DOHH2 (cell line): ENCODE results near the gene IRF2.

Experiments used
- CTCF ChIP-seq: fragments of 200-600 bp; sonication (generic); IDR thresholded peaks from one replicate; pipeline ENCODE4 v1.5.1; 2014; ENCODE audit warnings: antibody characterized with exemption, mild to moderate bottlenecking, low read depth, low read length; ENCODE audit not compliant: poor library complexity, severe bottlenecking
- EZH2phosphoT487 ChIP-seq: fragments of 200-600 bp; sonication (generic); IDR thresholded peaks from 2 replicates; pipeline ENCODE4 v1.6.1; 2017; ENCODE audit warnings: borderline replicate concordance, mild to moderate bottlenecking, antibody characterized with exemption, low read length, moderate library complexity, mixed read lengths

DNA sequence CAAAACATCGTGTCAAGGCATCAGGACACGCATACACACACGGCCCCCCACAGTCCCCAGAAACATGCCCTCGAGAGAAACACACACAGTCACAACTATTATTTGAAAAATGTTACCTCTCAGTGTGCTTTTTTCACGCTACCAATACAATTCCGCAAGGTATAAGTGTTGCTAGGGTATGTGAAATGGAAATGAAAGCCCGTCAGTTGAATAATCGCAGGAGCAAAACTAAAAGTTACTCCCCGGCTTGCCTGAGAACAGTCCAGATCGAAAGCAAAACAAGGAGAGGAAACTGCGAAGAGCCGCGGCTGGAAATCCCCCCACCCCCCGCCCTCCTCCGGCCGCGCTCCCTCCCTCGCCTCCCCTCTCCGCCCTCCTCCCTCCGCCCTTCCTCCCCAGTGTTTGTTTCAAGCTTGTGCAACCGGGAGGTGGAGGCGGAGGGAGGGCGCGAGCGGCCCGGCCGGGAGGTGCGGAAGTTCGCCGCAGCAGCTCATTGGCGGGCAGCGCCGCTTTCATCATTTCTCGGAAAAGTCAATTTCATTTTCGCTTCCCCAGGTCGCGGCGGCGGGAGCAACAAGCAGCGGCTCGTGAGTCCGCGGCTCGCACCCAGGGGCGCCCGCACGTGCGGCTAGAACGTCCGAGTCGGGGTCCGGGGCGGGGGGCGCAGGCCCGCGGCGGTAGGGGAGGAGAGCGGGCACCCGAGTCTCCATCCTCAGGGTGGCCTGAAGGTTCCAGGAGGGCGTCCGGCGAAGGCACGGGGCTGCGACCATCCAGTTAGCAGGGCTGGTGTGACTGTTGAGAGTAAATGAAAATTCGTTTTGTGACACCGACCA is at the start of gene IRF2:
- no peak for TF ChIP-seq CTCF
- TF ChIP-seq EZH2phosphoT487: no peak
